ENCODE results near the gene PNLIPRP2.

DNA sequence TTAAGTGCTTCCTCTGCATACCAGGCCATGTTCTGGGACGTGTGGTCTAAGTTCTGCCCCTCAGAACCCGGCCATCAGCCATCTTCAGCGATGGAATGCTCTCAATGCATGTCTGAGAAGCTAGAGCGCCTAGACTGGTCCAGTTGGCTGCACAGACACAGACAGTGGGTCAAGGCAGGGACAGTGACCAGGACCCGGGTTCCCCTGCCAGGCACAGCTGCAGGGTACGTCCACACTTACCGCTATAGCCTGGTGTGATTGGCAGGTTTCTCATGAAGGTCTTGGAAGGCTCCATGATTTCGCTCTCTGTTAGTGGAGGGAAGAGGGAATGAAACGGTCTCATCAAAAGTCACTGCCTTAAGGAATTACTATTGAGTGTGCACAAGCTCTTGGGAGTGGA lies 47.3 kb downstream of the PNLIPRP2 start:
- TF ChIP-seq, protein P1, sequence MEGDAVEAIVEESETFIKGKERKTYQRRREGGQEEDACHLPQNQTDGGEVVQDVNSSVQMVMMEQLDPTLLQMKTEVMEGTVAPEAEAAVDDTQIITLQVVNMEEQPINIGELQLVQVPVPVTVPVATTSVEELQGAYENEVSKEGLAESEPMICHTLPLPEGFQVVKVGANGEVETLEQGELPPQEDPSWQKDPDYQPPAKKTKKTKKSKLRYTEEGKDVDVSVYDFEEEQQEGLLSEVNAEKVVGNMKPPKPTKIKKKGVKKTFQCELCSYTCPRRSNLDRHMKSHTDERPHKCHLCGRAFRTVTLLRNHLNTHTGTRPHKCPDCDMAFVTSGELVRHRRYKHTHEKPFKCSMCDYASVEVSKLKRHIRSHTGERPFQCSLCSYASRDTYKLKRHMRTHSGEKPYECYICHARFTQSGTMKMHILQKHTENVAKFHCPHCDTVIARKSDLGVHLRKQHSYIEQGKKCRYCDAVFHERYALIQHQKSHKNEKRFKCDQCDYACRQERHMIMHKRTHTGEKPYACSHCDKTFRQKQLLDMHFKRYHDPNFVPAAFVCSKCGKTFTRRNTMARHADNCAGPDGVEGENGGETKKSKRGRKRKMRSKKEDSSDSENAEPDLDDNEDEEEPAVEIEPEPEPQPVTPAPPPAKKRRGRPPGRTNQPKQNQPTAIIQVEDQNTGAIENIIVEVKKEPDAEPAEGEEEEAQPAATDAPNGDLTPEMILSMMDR (conservative IDR thresholded peaks at IDR 0.05 in 1 of 2, IDR thresholded peaks at IDR 0.05 in 1 of 2; ENCODE audit: low read depth in 1 of 2, low read length in 2 of 2) = no peak
- no peak for TF ChIP-seq EZH2 (IDR thresholded peaks at IDR 0.05; ENCODE audit: low read length, missing control alignments)

Data from fibroblast of lung (primary cell).